ENCODE results near the gene COL7A1.
A peak's percentile ranks its signal among the peaks of the same experiment; 100 is the strongest.

The COL7A1 gene

DNA sequence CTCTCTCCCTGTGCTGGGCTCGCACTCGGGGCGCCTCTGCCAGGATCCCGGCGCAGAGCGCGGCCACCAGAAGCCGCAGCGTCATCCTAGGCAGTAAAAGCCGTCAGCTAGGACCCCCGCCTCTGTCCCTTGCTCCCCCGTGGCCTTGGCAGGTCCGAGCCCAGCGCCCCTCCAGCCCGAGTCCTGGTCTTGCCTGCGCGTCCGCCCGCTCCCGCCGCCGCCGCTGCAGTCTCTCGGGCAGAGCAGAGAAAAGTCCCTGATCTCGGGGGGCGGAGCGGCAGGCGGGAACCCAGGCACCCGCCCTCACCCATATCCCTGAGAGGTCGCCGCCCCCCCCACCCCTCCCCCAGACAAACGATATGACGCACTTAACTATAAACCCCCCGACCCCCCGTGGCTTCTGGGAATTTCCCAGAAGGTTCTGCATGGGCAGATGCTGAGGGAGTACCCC lies at the start of gene COL7A1:
Gene COL7A1, minus strand, starts transcription at position 255 of the 451 bp plus-strand sequence. Its CDS starts 170 bp downstream, at position 85.
- no peak for DNase-seq (ENCODE audit: low read depth)

DNA sequence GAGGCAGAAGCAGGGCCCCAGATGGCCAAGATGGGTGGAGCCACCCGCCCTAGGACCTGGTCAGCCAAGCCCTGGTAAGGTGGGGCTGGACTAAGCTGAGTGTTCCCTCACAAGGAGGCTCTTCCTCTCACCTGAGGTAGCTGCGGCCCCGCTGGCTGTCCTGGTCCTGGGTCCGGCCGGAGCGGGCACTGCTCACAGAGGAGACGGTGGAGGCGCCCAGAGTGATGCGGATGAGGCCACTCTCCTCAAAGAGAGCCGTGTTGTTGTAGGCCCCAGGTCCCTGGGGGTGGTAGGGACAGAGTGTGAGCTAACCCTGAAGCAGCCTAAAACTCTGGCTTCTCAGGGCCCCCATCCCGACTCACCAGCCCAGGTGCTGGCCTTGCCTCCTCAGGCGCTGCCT lies 47.5 kb upstream of the COL7A1 start:
- DNase-seq (ENCODE audit: low read depth): no peak

DNA sequence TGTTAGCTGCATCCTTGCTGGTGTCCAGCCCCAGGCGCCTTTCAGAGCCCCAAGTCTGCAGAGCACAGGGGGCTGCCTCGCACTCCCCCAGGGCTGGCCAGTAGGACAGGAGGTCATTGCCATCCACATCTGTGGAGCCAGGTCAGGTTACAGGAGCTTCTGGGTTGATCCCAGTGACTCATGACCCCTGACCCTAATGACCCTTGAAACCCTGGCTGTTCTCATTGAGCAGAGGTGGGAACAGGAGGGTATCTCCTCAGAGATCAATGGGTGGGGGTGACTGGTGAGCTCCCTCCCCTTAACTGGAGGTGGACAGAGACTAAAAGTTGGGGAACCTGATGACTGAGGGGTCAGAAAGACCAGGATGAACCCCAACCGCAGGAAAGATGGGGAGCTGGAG lies 46.3 kb upstream of the COL7A1 start:
- no peak for DNase-seq (ENCODE audit: low read depth)

DNA sequence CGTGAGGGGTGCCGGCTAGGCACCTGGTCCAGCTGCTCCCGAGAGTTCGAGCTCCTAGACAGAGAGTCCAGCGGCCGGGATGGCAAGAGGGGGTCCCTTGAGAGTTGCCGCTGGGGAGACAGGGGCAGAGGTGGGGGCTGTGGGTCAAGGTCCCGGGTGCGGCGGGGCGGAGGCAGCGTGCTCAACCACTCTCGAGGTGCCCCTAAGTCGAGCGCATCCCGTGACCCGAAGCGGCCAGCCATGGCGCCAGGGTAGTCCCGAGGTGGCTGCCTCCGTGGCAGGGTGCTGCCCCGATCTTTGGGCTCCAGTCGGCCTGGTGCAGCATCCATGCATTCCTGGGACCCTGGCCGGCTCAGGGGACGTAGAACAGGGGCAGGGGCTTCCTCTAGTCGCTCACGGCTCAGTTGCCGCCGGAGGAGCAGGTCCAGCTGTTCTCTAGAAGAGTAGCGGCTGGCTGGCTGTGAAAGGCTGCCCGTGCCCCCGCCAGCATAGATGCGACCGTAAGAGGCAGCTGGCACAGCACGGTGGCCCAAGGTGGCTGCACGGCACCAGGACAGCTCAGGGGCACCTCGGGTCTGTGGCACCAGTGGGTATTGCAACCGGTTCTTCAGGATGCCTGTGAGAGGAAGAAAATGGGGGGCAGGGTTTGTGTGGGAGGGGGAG lies 44.9 kb upstream of the COL7A1 start:
- no peak for DNase-seq (ENCODE audit: low read depth)

DNA sequence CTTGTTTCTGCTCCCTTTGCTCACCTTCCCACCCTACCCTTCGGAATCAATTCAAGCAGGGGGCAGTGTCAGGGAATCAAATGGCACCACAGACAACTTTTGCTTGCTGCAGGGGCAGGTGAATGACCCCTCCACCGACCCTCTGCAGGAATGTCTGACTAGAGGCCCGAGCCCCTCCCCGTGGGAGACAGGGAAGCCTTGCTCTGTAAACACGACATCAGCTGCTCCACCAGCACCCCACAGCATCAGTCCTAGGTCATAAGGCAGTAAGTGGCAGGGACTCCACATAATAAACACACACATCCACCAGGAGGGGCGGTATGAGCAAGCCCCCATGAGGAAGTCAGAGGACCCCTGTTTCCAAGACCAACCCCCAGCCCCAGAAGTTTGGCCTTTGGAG lies 42.2 kb upstream of the COL7A1 start:
- no peak for DNase-seq (ENCODE audit: low read depth)

DNA sequence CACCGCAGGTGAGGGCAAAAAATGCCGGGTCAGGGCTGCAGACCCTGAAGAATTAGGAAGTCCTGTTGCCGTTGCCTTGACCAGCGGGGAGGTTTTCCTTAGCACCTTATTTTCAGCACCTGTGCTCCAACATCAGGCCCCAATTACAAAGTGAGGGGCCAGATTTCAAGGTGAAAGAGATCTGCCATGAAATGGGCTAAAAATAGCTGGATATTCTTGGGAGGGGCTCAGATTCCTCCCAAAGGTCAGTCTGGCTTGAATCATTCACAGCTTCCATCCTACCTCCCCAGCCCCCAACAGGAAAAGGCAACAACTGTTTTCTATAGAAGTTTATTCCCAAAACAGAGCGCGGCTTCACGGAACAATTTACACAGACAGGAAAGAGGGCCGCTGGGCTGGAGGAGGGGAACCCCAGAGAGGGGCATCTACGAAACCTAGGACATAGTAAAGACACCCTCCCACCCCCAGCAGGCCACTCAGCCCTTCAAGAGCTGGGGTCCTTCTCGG lies 41.1 kb upstream of the COL7A1 start:
- no peak for DNase-seq (ENCODE audit: low read depth)

DNA sequence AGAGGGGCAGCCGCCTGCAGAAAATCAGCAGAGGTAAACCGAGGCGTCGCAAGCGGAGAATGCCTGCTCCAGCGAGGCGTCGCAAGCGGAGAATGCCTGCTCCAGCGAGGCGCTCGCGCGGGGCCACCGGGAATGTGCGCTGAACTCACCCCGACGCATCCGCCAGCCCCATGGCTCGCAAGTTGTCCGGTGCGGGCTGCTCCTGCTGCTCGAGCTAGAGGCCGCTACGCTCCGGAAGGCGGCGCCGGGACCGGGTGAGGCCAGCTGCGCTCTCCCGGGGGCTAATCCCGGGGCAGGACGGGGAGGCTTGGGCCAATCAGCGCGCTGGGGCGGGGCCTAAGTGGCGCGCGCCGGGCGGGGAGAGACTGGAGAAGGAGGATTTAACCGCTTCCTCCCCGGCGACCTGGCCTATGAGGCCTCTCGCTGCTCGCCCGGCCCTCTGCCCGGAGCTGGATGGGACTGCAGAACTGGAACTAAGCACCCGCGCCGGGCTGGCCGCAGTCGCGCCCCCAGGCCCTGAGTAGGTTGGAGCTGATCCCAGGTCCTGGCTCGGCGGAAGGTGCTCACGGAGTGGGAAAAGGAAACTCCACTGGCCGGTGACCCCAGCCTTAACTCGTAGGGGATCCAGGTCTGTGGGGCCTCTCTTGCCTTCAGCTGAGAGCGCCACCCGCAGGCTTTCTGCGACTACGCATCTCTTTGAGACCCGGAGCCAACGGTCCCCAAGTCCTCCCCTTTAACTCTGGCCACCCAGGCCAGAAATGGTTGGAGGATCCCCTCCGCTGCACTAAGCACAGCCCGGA lies 40.3 kb upstream of the COL7A1 start, which contains the start of gene SLC26A6:
Gene SLC26A6, minus strand, starts transcription at position 240 of the 800 bp plus-strand sequence. Its CDS starts 68 bp downstream, at position 172.
- DNase-seq (ENCODE audit: low read depth): peak; percentile 93

DNA sequence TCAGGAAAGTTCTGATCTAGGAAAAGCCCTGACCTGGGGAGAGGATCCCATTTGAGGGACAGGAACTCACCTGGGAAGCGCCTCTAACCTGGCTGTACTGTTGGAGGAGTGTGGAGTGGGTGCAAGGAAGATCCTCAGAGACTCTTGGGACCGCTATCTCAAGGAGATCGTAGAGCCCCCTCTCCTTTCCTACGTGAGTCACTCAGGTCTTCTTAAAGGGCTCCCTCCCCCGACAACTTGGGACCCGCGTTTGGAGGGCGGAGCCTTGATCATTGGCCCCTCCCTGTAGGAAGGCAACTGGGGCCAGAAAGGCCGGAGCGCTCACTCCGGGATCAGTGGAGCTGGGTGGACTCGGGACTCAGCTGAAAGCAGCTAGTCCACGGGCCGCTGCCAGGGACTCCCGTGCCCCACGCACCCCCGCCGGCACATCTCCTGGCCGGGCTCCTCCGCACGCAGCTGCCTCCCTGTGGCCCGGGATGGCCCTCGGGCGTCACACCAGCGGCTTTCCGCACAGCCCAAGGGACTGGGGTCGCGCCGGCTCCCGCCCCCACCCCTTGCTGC lies 39.6 kb upstream of the COL7A1 start:
- peak; percentile 60 for DNase-seq (ENCODE audit: low read depth)

DNA sequence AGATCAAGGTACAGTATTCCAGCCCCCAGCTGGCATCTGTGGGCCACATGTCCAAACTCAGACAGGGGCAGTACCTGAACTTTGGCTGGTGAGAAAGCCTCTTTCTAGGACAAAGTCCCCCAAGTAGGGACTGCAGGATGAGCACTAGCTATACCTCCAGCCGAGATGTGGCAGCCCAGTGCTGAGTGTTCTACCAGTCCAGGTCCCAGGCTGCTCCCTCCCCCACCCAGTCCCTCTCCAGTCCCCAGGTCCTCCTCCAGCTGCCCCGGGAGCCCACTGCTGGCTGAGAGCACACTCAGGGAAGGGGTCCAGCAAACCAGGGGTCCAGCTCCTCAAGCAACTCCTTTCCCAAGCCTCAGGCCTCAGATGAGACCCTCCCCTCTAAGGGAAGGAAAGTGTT lies 38.6 kb upstream of the COL7A1 start:
- DNase-seq (ENCODE audit: low read depth): no peak

DNA sequence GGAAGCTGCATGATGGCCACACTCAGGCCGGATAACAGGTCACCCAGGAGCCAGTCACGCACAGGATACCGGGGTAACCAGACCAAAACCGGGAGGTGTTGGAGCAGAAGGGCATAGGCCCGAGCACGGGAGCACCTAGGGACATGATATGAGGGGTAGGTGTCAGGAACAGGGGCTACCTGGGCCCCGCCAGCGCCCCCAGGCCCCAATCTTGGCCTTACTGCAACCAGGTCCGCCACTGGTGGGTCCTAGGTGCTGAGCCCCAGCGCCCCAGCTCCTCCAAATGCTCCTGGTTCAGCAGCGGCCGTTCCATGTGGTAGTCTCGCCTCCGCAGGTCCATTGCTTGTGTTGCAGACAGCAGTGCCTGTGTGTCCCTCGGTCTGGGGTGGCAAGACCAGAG lies 38.1 kb upstream of the COL7A1 start:
- no peak for DNase-seq (ENCODE audit: low read depth)

DNA sequence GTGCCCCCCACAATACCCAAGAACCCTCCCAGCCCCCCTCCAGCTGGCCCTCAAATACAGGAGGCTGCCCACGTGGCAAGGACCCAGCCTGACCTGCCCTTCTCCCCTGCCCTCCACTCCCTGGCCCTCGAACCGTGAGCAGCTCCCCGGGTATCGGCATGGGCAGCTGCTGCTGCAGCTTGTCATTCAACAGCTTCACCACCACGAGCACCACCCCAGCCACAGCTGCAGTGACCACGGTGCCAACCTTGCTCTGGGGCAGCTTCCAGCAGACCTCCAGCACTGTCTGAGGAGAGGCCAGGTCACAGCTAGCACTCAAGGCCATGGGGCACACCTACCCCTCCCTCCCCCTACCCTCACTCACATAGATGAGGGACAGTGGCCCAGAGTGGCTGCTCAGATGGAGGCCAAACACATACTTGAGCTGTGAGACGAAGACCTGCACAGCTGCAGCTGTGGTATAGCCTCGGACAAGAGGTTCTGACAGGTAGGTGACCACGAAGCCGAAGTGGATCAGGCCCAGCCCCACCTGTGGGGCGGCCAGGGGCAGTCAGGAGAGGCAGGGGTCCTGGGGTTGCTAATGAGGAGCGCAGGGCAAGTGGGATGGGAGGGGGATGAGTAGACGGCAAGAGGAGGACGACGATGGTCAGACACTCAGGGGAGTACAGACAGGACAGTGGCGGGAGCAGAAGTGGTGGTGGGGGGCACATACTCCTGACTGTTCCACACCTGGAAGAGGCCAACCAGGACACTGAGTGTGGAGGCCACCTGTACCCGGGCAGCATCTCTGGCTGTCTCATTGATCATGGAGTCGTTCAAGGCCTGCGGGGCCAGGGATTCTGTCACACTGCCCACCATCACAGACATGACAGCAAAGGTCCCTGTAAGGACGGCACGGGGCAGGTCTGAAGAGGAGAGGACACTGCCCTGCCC lies 36.7 kb upstream of the COL7A1 start:
- no peak for DNase-seq (ENCODE audit: low read depth)

DNA sequence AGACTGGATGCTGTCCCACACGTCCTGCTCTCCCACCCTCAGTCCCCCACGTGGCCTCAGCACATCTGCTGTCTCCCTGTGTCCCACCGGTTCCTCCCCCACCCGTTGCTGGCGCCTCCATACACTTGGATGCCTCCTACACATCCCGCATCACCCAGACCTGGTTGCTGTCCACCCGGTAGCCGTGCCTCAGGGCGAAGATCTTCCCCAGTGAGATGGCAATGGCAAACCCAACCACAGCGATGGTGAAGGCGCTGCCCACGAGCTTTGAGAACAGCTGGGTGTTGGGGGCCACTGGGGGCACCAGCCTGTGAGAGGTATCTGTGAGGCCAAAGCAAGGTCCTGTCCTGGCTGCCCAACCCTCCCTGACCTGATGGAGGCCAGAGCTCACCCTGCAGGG lies 35.7 kb upstream of the COL7A1 start:
- no peak for DNase-seq (ENCODE audit: low read depth)

DNA sequence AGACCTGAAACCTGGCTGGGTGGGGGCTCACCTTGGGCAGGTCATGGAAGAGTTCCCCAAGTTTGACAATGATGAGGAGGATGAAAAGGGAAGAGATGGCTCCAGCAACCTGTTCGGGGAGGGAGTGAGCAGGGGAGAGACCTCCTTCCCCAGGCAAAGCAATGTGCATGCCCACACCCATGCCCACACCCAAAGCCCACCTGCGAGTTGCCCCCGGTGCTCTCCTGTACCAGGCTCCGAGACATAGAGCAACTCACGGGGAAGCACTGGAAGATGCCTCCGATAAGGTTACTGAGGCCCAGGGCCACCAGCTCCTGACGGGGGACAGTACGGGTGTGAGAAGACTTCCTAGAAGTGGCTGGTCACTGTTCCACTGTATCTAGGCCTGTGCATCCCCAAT lies 35.3 kb upstream of the COL7A1 start:
- no peak for DNase-seq (ENCODE audit: low read depth)

DNA sequence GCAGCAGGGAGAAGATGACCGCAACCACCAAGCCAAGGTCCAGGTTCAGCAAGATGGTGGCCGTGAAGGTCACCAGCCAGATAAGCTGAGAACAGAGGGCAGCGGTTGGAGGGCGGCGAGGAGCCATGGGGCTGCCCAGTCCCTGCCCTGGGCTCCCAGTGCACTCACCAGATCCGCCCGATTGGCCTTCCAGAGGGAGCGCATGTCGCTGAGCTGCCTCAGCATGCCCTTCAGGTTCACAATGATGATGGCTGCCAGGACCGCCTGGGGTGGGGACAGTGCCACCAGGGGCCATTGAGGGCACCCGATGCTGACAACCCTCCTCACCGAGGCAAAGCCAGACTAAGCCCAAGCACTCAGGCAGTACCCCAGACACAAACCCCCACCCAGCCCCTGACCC lies 34.8 kb upstream of the COL7A1 start:
- DNase-seq (ENCODE audit: low read depth): no peak

DNA sequence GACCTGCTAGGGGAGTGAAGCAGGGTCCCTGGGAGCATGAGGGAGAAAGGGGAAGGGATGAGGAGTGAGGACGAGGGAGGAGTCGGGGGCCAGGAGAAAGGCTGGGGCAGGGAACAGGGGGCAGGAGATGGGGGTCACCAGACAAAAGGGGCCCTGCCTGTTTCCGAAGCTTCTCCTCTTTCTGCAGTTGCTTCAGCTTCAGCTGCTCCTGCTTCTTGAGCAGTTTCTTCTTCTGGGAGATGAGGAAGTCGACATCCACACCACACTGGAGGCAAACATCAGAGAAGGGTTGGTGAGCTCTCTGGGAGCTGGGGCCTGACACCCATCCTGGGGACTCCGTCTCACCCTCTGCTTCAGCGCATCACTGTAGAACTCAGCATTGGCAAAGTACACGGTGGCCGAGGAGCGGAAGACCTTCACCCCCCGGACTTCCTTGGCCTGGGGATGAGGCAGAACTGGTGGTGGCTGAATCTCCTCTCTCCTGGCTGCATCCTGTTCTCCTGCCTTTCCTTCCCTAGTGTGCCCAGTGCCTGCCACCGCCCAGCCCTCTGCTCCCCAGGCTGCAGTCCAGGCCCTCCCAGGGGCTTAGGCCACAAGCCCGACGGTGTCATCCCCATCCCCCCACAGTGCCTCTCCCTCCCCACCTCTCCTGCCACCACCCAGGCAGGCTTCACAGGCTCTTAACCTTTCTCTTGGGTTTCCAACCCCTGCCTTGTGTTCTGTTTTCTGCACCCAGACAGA lies 33.3 kb upstream of the COL7A1 start:
- DNase-seq (ENCODE audit: low read depth): no peak

DNA sequence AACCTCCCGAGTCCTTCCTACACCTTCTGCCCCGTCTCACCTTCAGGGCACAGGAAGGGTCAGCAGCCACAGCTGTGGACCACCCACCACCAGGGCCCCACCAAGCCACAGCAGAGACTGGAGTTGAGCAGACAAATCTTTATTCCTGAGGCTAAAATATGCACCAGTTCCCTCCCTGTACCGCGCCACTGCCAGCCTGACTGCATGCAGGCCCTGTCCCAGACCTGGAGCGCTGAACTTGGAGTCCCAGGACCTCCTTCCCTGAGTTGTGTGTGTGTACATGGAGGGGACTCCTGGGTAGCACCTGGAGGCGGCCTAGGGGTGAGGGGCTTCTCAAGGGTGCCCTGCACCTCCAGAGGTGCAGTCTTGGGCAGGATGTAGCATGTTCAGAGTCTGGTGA lies 30.5 kb upstream of the COL7A1 start:
- DNase-seq (ENCODE audit: low read depth): no peak

DNA sequence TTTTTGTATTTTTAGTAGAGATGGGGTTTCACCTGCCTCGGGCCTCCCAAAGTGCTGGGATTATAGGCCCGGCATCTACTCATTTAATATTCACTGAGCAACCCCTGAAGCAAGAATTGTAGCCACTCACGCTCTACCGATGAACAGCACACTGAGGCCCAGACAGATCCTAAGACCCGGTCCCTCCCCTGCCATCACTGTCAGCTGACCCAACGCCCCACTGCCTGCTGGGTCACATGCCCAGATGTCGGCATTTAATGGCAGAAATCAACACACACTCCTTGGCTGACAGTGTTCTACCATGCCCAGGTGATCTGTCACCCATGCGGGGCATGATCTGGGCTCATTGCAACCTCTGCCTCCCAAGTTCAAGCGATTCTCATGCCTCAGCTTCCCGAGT lies 29.6 kb upstream of the COL7A1 start:
- no peak for DNase-seq (ENCODE audit: low read depth)

DNA sequence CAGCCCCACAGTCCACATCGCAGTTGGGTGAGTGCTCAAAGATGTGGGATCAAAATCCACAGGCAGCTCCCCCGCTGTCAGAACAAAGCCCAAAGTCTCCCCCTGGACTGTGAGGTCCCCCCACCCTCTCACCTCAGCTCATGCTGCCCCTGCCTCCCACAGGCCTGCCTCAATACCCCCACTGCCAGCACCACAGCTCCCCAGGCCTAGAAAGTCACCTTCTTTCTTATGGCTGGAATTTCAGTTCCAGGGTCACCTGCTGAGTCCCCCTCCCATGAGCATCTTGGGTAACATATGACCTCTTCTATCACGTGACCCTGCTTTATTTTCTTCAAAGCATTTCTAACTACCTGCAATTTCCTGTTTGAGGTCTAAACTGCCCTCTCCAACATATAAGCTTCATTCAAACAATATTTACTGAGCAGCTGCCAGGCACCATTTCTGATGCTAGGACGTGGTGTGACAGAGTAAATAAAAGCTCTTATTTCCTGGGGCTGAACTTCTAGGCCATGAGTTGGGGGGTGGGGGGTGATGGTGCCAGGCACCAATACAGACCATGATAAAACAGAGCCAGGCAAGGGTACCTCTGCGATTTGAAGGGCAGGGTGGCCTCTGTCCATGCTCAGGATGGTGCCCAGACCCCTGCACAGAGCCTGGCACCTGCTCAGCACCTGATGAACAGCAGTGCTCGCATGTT lies 28.9 kb upstream of the COL7A1 start:
- no peak for DNase-seq (ENCODE audit: low read depth)

DNA sequence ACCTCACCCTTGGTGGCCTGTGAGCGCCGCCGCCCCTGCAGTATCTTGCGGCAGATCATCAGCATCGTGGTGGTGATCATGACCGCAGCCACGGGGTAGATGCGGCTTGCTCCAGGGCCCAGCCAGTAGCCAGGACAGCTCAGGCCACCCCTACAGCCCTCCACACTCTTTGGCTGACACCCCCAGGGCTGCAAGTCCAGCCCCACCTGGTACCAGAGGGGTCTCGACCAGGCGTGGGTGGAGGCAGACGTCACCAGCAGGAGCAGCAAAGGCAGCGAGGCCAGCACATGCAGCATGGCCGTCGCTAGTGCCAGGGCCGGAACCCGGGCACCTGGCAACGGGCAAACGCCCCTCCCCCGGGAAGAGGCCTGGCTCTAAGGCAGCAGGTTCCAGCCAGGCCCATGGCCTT lies 26.3 kb upstream of the COL7A1 start, which contains the start of gene TMEM89:
Gene TMEM89, minus strand, starts transcription at position 309 of the 409 bp plus-strand sequence. Its CDS starts 13 bp downstream, at position 296.
- DNase-seq (ENCODE audit: low read depth): no peak
